ENCODE results near the gene MAG. TPM values are rescaled to one million over a fixed set of nuclear protein-coding genes. Genes with fewer than 3 reads are reported as not detected.
A peak's percentile ranks its signal among the peaks of the same experiment; 100 is the strongest.

The MAG gene
- total RNA-seq, 1 donor from 2014 or later = not detected

DNA sequence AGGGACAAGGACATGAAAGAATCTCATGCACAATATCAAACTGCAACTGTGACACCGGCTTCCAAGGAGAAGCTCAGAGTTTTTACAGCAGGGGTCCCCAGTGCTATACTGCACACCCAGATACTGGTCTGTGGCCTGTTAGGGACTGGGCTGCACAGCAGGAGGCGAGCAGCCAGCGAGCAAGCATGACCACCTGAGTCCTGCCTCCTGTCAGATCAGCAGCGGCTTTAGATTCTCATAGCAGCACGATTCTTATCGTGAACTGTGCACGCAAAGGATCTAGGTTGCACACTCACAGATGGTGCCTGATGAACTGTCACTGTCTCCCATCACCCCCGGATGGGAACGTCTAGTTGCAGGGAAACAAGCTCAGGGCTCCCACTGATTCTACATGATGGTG is 23.9 kb downstream of the MAG start:
- Histone ChIP-seq H3K4me1 (no peaks in the 10 kb centered on the region), H3K4me3 (no peak overlapping the region), H3K27ac (no peak overlapping the region), H3K9me3 (no peaks in the 10 kb centered on the region), H3K27me3 (no peaks in the 10 kb centered on the region), H3K36me3 (no peaks in the 10 kb centered on the region)
- no peak for DNase-seq (ENCODE audit: low spot score in 2 of 2)
- TF ChIP-seq CTCF (IDR thresholded peaks at IDR 0.05) = no peak
- intact Hi-C loops (cut with DNase I) = no loop called here

DNA sequence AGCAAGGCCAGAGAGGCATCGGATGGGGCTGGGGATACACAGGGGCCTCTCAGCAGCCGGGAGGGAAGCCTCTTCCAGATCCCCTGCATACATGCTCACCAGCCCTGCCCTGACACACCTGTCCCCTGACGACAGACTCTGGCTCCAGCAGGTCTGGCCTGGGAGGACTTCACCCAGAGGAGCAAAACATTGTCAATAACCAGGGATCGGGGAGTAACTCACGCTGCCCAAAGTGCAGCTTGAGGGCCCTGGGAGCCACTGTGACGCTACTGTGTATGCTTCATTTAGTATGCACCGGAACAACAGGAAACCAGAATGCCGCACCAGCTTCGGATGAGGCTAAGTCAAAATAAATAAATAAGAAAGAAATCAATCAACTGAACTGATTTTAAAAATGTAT is 24.6 kb downstream of the MAG start:
- Histone ChIP-seq H3K9me3 (no peaks in the 10 kb centered on the region), H3K27me3 (no peaks in the 10 kb centered on the region), H3K4me3 (no peak overlapping the region), H3K4me1 (no peaks in the 10 kb centered on the region), H3K27ac (no peak overlapping the region), H3K36me3 (no peaks in the 10 kb centered on the region)
- intact Hi-C loops (cut with DNase I) = no loop called here
- no peak for DNase-seq (ENCODE audit: low spot score in 2 of 2)
- TF ChIP-seq CTCF (IDR thresholded peaks at IDR 0.05) = no peak

GRCh38 chr19:35317464-35318043 is 25.6 kb downstream of the MAG start:
- H3K27me3 ChIP-seq = no peaks in the 10 kb centered on the region
- no peak overlapping the region for H3K27ac ChIP-seq
- H3K36me3 ChIP-seq = no peaks in the 10 kb centered on the region
- intact Hi-C loops (cut with DNase I) = no loop called here
- no peak overlapping the region for H3K4me3 ChIP-seq
- H3K4me1 ChIP-seq = no peaks in the 10 kb centered on the region
- no peaks in the 10 kb centered on the region for H3K9me3 ChIP-seq
- no peak for TF ChIP-seq CTCF (IDR thresholded peaks at IDR 0.05)
- DNase-seq (ENCODE audit: low spot score in 2 of 2) = no peak

- H3K9me3 ChIP-seq = no peaks in the 10 kb centered on the region
- H3K4me3 ChIP-seq = no peak overlapping the region
- no peaks in the 10 kb centered on the region for H3K27me3 ChIP-seq
- H3K36me3 ChIP-seq = no peaks in the 10 kb centered on the region
- H3K4me1 ChIP-seq = no peaks in the 10 kb centered on the region
- intact Hi-C loops (cut with DNase I) = no loop called here
- TF ChIP-seq CTCF (IDR thresholded peaks at IDR 0.05) = no peak
- DNase-seq (ENCODE audit: low spot score in 2 of 2) = peak; percentile 53 to 67
- no peak overlapping the region for H3K27ac ChIP-seq
These were observed 26.9 kb downstream of the MAG start for GRCh38 chr19:35318679-35319448.

DNA sequence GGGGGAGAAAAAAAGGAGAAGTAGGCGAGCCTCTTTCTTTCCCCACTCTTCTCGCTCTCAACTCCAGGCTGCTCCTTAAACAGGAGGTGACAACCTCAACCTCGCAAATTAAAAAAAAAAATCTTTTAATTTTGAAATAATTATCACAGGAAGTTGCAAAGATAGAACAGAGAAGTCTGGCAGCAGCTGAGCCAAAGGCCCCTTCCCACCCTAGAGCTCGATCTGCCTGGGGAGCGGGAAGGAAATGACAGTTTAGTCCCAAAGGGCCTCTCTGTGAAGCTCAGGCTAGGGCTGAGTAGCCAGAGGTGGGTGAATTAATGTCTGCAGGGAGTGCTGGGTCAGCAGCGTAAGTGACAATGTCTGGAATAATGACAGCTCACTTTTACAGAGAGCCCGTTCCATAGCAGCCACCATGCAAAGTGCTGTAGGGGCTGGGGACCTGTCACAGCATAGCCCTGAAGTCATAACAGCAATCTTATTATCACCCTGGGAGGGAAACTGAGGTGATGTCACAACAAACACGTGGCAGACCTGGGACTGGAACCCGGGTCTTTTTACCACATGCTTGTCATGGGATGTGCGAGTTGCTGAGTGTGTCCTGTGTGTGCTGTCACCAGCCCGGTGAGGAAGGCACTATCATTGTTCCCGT is 28.2 kb downstream of the MAG start:
- H3K4me3 ChIP-seq = no peak overlapping the region
- no peak for TF ChIP-seq CTCF (IDR thresholded peaks at IDR 0.05)
- DNase-seq (ENCODE audit: low spot score in 2 of 2) = no peak
- H3K4me1 ChIP-seq = no peaks in the 10 kb centered on the region
- no peaks in the 10 kb centered on the region for H3K36me3 ChIP-seq
- H3K27ac ChIP-seq = no peak overlapping the region
- H3K9me3 ChIP-seq = no peaks in the 10 kb centered on the region
- intact Hi-C loops (cut with DNase I) = no loop called here
- H3K27me3 ChIP-seq = no peaks in the 10 kb centered on the region

All from ascending aorta (tissue), 2 donors.